ENCODE data around the gene EEF1AKMT2. TPM values are rescaled to one million over a fixed set of nuclear protein-coding genes. Genes with fewer than 3 reads are reported as not detected.

The EEF1AKMT2 gene
- total RNA-seq, 4 donors from 2014 or later = 23.8 to 33.6 (median 26.6) TPM

DNA sequence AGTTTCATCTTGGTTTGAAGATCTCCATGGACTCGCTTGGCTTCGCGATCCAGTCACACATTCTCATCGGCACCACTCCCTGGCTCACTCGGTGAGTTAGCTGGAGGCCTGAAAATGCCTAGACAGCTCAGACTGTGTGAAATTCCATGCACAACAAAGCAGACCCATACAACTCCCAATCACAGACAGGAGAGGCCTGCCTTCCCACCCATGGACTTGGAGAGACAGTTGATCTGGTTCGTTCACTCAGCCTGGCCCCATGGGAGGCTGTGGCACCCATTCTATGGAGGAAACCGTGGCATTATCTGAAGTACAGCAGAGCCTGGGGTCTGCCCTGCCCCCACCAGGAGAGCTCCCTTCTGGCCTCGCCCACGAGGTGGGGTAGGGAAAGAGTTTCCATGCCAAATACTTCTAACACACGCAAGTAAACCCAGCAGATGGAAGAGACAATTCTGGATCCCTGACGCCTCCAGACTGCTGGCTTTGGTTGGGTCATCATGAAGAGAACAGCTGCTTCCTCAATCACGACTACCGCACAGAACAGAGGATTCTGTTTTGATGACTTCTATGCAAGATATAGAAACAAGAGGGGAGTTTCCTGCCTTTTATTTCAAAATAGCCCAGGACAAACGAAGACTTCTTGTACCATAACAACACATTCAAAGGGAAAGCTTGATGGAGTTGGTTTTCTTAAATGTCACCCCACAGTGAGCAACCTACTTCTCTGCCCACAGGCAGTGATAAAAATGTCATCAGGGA, 63.4 kb downstream of the EEF1AKMT2 start:
- DNase-seq = no peak
- intact Hi-C loops (cut with DNase I) = no loop called here
- no peaks in the 10 kb centered on the region for H3K36me3 ChIP-seq
- H3K9me3 ChIP-seq = no peaks in the 10 kb centered on the region
- peaks cover 89 to 100% of the 10 kb centered on the region in 2 donors for H3K4me1 ChIP-seq
- peak overlapping the region; percentile 21 to 98 (median 93) for H3K27ac ChIP-seq
- TF ChIP-seq, protein P1, sequence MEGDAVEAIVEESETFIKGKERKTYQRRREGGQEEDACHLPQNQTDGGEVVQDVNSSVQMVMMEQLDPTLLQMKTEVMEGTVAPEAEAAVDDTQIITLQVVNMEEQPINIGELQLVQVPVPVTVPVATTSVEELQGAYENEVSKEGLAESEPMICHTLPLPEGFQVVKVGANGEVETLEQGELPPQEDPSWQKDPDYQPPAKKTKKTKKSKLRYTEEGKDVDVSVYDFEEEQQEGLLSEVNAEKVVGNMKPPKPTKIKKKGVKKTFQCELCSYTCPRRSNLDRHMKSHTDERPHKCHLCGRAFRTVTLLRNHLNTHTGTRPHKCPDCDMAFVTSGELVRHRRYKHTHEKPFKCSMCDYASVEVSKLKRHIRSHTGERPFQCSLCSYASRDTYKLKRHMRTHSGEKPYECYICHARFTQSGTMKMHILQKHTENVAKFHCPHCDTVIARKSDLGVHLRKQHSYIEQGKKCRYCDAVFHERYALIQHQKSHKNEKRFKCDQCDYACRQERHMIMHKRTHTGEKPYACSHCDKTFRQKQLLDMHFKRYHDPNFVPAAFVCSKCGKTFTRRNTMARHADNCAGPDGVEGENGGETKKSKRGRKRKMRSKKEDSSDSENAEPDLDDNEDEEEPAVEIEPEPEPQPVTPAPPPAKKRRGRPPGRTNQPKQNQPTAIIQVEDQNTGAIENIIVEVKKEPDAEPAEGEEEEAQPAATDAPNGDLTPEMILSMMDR (IDR thresholded peaks at IDR 0.05) = no peak
- TF ChIP-seq POLR2A (IDR thresholded peaks at IDR 0.05) = no peak
- no peaks in the 10 kb centered on the region for H3K27me3 ChIP-seq
- WGBS, 2 donors = 59 to 70% methylated on average over 14 of the region's 14 CpGs
- H3K4me3 ChIP-seq (replicated peaks in 1 of 3) = no peak overlapping the region

DNA sequence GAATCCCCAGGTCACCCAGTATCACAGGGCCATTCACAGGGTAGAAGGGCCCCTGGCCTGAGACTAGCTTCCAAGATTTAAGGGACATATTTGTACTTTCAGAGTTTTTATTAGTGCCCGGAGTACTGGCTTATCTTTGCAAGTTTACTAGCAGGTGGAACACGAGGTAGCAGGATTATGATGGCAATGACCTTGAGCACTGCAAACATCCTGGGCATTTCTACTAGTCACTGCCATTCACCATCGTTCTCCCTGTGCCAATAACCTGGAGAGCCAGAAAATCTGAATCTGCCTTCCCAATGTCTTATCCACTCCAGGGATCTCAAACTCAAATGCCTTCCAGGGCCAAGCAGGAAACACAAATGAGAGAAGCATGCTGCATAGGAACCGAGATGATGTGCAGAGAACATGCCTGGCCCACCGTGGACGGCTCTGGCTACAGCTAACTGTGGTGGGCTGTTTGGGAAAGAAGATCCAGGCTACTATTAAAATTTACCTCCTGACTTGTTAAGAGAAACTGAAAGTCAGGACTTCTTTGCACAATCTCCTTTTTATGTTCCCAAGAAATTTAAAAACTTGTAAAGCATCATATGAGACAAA, 64.2 kb downstream of the EEF1AKMT2 start:
- Histone ChIP-seq H3K9me3 (no peaks in the 10 kb centered on the region), H3K4me1 (peaks cover 89 to 100% of the 10 kb centered on the region in 2 donors), H3K4me3 (replicated peaks in 1 of 3) (no peak overlapping the region), H3K27me3 (no peaks in the 10 kb centered on the region), H3K27ac (peak overlapping the region in 2 of 3 donors; percentile 93 to 98), H3K36me3 (no peaks in the 10 kb centered on the region)
- intact Hi-C loops (cut with DNase I) = no loop called here
- TF ChIP-seq, protein P1 (IDR thresholded peaks at IDR 0.05) = no peak
- no peak for TF ChIP-seq POLR2A (IDR thresholded peaks at IDR 0.05)
- 67 to 72% methylated on average over 6 of the region's 6 CpGs for WGBS, 2 donors
- DNase-seq = no peak

- peak in 1 of 2 donors; percentile 1 for DNase-seq
- WGBS, 2 donors = 85 to 98% methylated on average over 7 of the region's 7 CpGs
- H3K36me3 ChIP-seq = no peaks in the 10 kb centered on the region
- no peaks in the 10 kb centered on the region for H3K27me3 ChIP-seq
- intact Hi-C loops (cut with DNase I) = no loop called here
- no peaks in the 10 kb centered on the region for H3K9me3 ChIP-seq
- H3K4me1 ChIP-seq = peaks cover 89 to 100% of the 10 kb centered on the region in 2 donors
- H3K4me3 ChIP-seq (replicated peaks in 1 of 3) = no peak overlapping the region
- peak overlapping the region; percentile 11 to 94 (median 80) for H3K27ac ChIP-seq
- TF ChIP-seq, protein P1 (IDR thresholded peaks at IDR 0.05) = no peak
- TF ChIP-seq POLR2A (IDR thresholded peaks at IDR 0.05) = no peak
Observed at GRCh38 chr10:124725791-124726190, 65.9 kb downstream of the EEF1AKMT2 start.

GRCh38 chr10:124725171-124725631, 66.5 kb downstream of the EEF1AKMT2 start:
- Histone ChIP-seq H3K36me3 (no peaks in the 10 kb centered on the region), H3K9me3 (no peaks in the 10 kb centered on the region), H3K27ac (peak overlapping the region; percentile 77 to 94 (median 80)), H3K4me1 (peaks cover 87 to 100% of the 10 kb centered on the region in 2 donors), H3K4me3 (replicated peaks in 1 of 3) (no peak overlapping the region), H3K27me3 (no peaks in the 10 kb centered on the region)
- WGBS, 2 donors = 88 to 89% methylated on average over 9 of the region's 9 CpGs
- TF ChIP-seq, protein P1 (IDR thresholded peaks at IDR 0.05) = no peak
- no peak for TF ChIP-seq POLR2A (IDR thresholded peaks at IDR 0.05)
- peak in 1 of 2 donors; percentile 2 for DNase-seq
- intact Hi-C loops (cut with DNase I) = no loop called here
